Astrocyte (in vitro differentiated cells and primary cell): ENCODE results near the gene TIMP3.

Experiments
- CTCF ChIP-seq: IDR thresholded peaks from 2 replicates; pipeline ENCODE4 v1.5.1; 2011; ENCODE audit warnings: low read depth, mild to moderate bottlenecking, inconsistent platforms, low read length, moderate library complexity; ENCODE audit not compliant: insufficient read depth
- EZH2 ChIP-seq: IDR thresholded peaks from 2 replicates; pipeline ENCODE4 v1.6.1; 2012; ENCODE audit warnings: mild to moderate bottlenecking, low read length, inconsistent platforms; ENCODE audit not compliant: insufficient read depth

DNA sequence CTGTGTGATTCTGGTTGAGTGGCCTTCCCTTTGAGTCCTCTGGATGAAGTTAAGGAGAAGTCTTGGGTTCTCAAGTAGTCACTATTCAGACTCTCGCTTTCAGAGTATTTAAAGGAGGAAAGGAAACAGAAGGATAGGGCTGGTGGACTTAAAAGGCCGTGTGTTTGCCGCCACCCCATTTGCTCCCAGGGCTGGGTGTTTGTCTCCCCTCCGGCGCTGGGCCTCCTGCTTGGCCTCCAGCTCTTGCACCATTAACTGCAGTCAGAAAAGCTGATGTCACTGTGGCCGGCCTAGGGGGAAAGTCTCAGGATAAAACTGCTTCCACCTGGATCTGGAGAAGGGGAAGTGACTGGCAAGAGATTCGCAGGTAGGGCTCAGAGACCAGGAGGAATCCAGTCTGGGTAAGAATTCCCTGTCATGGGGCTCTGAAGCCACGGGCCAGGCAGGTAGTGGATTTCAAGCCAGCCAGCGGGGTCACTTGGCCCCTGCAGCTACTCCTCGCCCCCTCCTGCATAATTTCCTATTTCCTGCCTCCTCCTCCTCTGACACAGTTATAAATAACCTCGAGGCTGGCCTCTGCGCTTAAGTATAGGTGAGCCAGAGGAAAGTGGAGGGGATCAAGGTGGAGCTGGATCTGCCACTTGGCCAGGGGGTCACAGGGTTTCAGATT, 17.1 kb downstream of the TIMP3 start:
- TF ChIP-seq CTCF (no peak), EZH2 (no peak)
